Liver (tissue), 3 donors: ENCODE results near the gene IGF2R.

Source experiments
- MAX ChIP-seq: IDR thresholded peaks from 2 replicates; pipeline ENCODE4 v1.6.1; 2016; ENCODE audit warnings: antibody characterized with exemption
- TAF1 ChIP-seq: conservative IDR thresholded peaks from 2 replicates; pipeline ENCODE4 v1.6.1; 2016; ENCODE audit warnings: antibody characterized with exemption, mild to moderate bottlenecking
- TF ChIP-seq, protein P1 (sequence below): fragments of 150-350 bp; IDR thresholded peaks from 2 replicates; pipeline ENCODE4 v1.5.1; 2017; ENCODE audit warnings: improper control_type of control experiment, low read depth, low read length; ENCODE audit not compliant: missing input control
- donor health status: healthy.
- donor health status: healthy.

- no peak for TF ChIP-seq MAX
- TF ChIP-seq, protein P1, sequence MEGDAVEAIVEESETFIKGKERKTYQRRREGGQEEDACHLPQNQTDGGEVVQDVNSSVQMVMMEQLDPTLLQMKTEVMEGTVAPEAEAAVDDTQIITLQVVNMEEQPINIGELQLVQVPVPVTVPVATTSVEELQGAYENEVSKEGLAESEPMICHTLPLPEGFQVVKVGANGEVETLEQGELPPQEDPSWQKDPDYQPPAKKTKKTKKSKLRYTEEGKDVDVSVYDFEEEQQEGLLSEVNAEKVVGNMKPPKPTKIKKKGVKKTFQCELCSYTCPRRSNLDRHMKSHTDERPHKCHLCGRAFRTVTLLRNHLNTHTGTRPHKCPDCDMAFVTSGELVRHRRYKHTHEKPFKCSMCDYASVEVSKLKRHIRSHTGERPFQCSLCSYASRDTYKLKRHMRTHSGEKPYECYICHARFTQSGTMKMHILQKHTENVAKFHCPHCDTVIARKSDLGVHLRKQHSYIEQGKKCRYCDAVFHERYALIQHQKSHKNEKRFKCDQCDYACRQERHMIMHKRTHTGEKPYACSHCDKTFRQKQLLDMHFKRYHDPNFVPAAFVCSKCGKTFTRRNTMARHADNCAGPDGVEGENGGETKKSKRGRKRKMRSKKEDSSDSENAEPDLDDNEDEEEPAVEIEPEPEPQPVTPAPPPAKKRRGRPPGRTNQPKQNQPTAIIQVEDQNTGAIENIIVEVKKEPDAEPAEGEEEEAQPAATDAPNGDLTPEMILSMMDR, result no peak
- no peak for TF ChIP-seq TAF1
These were observed 163.4 kb downstream of the IGF2R start for GRCh38 chr6:160132297-160132637.
